H9 (cell line): ENCODE measurements around the gene TTN. TPM values are rescaled to one million over a fixed set of nuclear protein-coding genes. Genes with fewer than 3 reads are reported as not detected.

ENCODE experiments used
- DNase-seq: peaks from one replicate; pipeline ENCODE4 v3.0.0-alpha.2; 2017
- H2AFZ ChIP-seq: one replicate; pipeline ENCODE4 v1.6.1; 2013; ENCODE audit warnings: mild to moderate bottlenecking, low read length, control low read depth, moderate library complexity
- H2AK5ac ChIP-seq: 2 replicates; pipeline ENCODE4 v1.6.1; 2013; ENCODE audit warnings: low read length, control low read depth, mixed read lengths; ENCODE audit not compliant: insufficient read length
- H2BK120ac ChIP-seq: one replicate; pipeline ENCODE4 v1.6.1; 2013; ENCODE audit warnings: low read depth, mild to moderate bottlenecking, low read length, control low read depth, inconsistent platforms; ENCODE audit not compliant: poor library complexity, severe bottlenecking
- H2BK12ac ChIP-seq: 2 replicates; pipeline ENCODE4 v1.6.1; 2013; ENCODE audit warnings: low read length, control low read depth, mixed read lengths, low read depth; ENCODE audit not compliant: insufficient read length
- H2BK15ac ChIP-seq: 2 replicates; pipeline ENCODE4 v1.6.1; 2013; ENCODE audit warnings: low read depth, low read length, control low read depth
- H2BK20ac ChIP-seq: one replicate; pipeline ENCODE4 v1.6.1; 2013; ENCODE audit warnings: low read depth, mild to moderate bottlenecking, low read length, control low read depth, inconsistent platforms; ENCODE audit not compliant: poor library complexity, severe bottlenecking
- H2BK5ac ChIP-seq: 2 replicates; pipeline ENCODE4 v1.6.1; 2013; ENCODE audit warnings: low read length, control low read depth, mixed read lengths; ENCODE audit not compliant: insufficient read length
- H3K14ac ChIP-seq: 2 replicates; pipeline ENCODE4 v1.6.1; 2013; ENCODE audit warnings: low read length, control low read depth; ENCODE audit not compliant: insufficient read depth
- H3K18ac ChIP-seq: 2 replicates; pipeline ENCODE4 v1.6.1; 2013; ENCODE audit warnings: low read depth, mild to moderate bottlenecking, mixed read lengths, low read length, control low read depth; ENCODE audit not compliant: insufficient read length
- H3K23ac ChIP-seq: 2 replicates; pipeline ENCODE4 v1.6.1; 2013; ENCODE audit warnings: low read length, control low read depth, mixed read lengths, low read depth; ENCODE audit not compliant: insufficient read length
- H3K23me2 ChIP-seq: 2 replicates; pipeline ENCODE4 v1.6.1; 2013; ENCODE audit warnings: low read depth, mild to moderate bottlenecking, mixed read lengths, low read length, control low read depth; ENCODE audit not compliant: insufficient read length, poor library complexity, severe bottlenecking
- H3K27ac ChIP-seq: 2 replicates; pipeline ENCODE4 v1.5.1; 2013; ENCODE audit warnings: low read length, control low read depth, mixed read lengths, low read depth; ENCODE audit not compliant: insufficient read length
- H3K27me3 ChIP-seq: 2 replicates; pipeline ENCODE4 v1.6.1; 2013; ENCODE audit warnings: low read length, control low read depth, inconsistent platforms; ENCODE audit not compliant: insufficient read depth
- H3K4ac ChIP-seq: 2 replicates; pipeline ENCODE4 v1.6.1; 2013; ENCODE audit warnings: low read depth, mild to moderate bottlenecking, control low read depth, inconsistent platforms, low read length, moderate library complexity
- H3K4me1 ChIP-seq: 2 replicates; pipeline ENCODE4 v1.6.1; 2013; ENCODE audit warnings: low read length, control low read depth, inconsistent platforms; ENCODE audit not compliant: insufficient read depth
- H3K4me2 ChIP-seq: 2 replicates; pipeline ENCODE4 v1.6.1; 2013; ENCODE audit warnings: low read length, control low read depth, mixed read lengths; ENCODE audit not compliant: insufficient read length, insufficient read depth
- H3K56ac ChIP-seq: 2 replicates; pipeline ENCODE4 v1.6.1; 2013; ENCODE audit warnings: low read depth, mild to moderate bottlenecking, mixed read lengths, low read length, control low read depth; ENCODE audit not compliant: insufficient read length
- H3K79me1 ChIP-seq: 2 replicates; pipeline ENCODE4 v1.6.1; 2013; ENCODE audit warnings: low read depth, mild to moderate bottlenecking, moderate library complexity, low read length, control low read depth, inconsistent platforms; ENCODE audit not compliant: insufficient read depth, poor library complexity, severe bottlenecking
- H3K79me2 ChIP-seq: 2 replicates; pipeline ENCODE4 v1.6.1; 2013; ENCODE audit warnings: low read length, control low read depth, inconsistent platforms; ENCODE audit not compliant: insufficient read depth
- H3K9ac ChIP-seq: 2 replicates; pipeline ENCODE4 v1.6.1; 2013; ENCODE audit warnings: low read length, control low read depth, mixed read lengths; ENCODE audit not compliant: insufficient read length; ENCODE audit errors: extremely low read depth
- H3K9me3 ChIP-seq: one replicate; pipeline ENCODE4 v1.6.1; 2013; ENCODE audit warnings: low read depth, low read length, inconsistent platforms; ENCODE audit not compliant: control insufficient read depth
- H3T11ph ChIP-seq: one replicate; pipeline ENCODE4 v1.6.1; 2013; ENCODE audit warnings: mild to moderate bottlenecking, low read length, control low read depth, inconsistent platforms
- H4K20me1 ChIP-seq: one replicate; pipeline ENCODE4 v1.6.1; 2013; ENCODE audit not compliant: control insufficient read depth, insufficient read length, insufficient read depth
- H4K5ac ChIP-seq: 2 replicates; pipeline ENCODE4 v1.6.1; 2013; ENCODE audit warnings: low read depth, mild to moderate bottlenecking, mixed read lengths, low read length, control low read depth; ENCODE audit not compliant: insufficient read length
- H4K8ac ChIP-seq: replicated peaks from 2 replicates; pipeline ENCODE4 v1.6.1; 2013; ENCODE audit warnings: low read length, control low read depth, mixed read lengths, low read depth; ENCODE audit not compliant: insufficient read length
- H4K91ac ChIP-seq: 2 replicates; pipeline ENCODE4 v1.6.1; 2013; ENCODE audit warnings: low read depth, mild to moderate bottlenecking, moderate library complexity, mixed read lengths, low read length, control low read depth; ENCODE audit not compliant: insufficient read length
- H3K27ac Mint-ChIP-seq, 3 experiments: 2 replicates in 2 of 3; 3 replicates in 1 of 3; pipeline ENCODE4 v1.8.0; 2020 to 2021; ENCODE audit warnings: mixed read lengths in 3 of 3, mild to moderate bottlenecking in 1 of 3, moderate library complexity in 1 of 3
- H3K27me3 Mint-ChIP-seq: 2 replicates; pipeline ENCODE4 v1.8.0; 2021; ENCODE audit warnings: low read depth, mild to moderate bottlenecking, moderate library complexity, mixed read lengths
- H3K36me3 Mint-ChIP-seq, 3 experiments: 2 replicates in 2 of 3; 3 replicates in 1 of 3; pipeline ENCODE4 v1.8.0; 2020 to 2021; ENCODE audit warnings: low read depth in 3 of 3, mixed read lengths in 3 of 3; ENCODE audit not compliant: insufficient read depth in 1 of 3
- H3K4me1 Mint-ChIP-seq, 2 experiments: 2 replicates each; pipeline ENCODE4 v1.8.0; 2020; ENCODE audit warnings: mixed read lengths in 2 of 2
- H3K4me3 Mint-ChIP-seq, 2 experiments: 2 replicates in 1 of 2; 3 replicates in 1 of 2; pipeline ENCODE4 v1.8.0; 2020 to 2021; ENCODE audit warnings: mild to moderate bottlenecking in 2 of 2, mixed read lengths in 2 of 2, moderate library complexity in 1 of 2
- H3K9me3 Mint-ChIP-seq, 2 experiments: 2 replicates in 1 of 2; 3 replicates in 1 of 2; pipeline ENCODE4 v1.8.0; 2020; ENCODE audit warnings: mild to moderate bottlenecking in 2 of 2, mixed read lengths in 2 of 2, moderate library complexity in 1 of 2
- CTCF ChIP-seq: fragments of 200-600 bp; sonication (generic); conservative IDR thresholded peaks from 3 replicates; pipeline ENCODE4 v1.8.0; 2021; ENCODE audit warnings: antibody characterized with exemption, mild to moderate bottlenecking
- WGBS: extraction: QIAGEN DNeasy Blood & Tissue Kit; methylation state at CpG from one replicate; pipeline ENCODE4 v1.1.7; 2013; ENCODE audit warnings: missing lambda C conversion rate, low lambda C conversion rate, mixed read lengths; ENCODE audit not compliant: insufficient read length; ENCODE audit errors: extremely low coverage; 5-methylcytosine and 5-hydroxymethylcytosine counted together
- total RNA-seq: library from RNA; stranded (reverse); gene quantifications from 2 replicates; pipeline ENCODE4 v1.2.1, GENCODE V29; 2021

Gene TTN
- total RNA-seq, 1 experiment from 2014 or later, result 0.70 TPM

- Histone ChIP-seq H3K4me2 (peak overlapping the region; percentile 93), H3K9me3 (no peaks in the 10 kb centered on the region), H3K23me2 (peaks cover 8% of the 10 kb centered on the region), H4K5ac (no peak overlapping the region), H4K20me1 (no peaks in the 10 kb centered on the region), H2BK15ac (no peak overlapping the region), H3K4ac (no peak overlapping the region), H2BK20ac (no peak overlapping the region), H3K56ac (no peak overlapping the region), H3K27ac (no peak overlapping the region), H2AFZ (no peak overlapping the region), H3K79me2 (peaks cover 12% of the 10 kb centered on the region; the same call in 1 of the 2 replicates), H3K27me3 (no peaks in the 10 kb centered on the region; the same call in 1 of the 2 replicates), H3K23ac (no peak overlapping the region), H3K9ac (peak overlapping the region; percentile 87), H3K18ac (no peak overlapping the region), H2AK5ac (no peak overlapping the region), H3K14ac (no peak overlapping the region), H3T11ph (no peak overlapping the region), H4K8ac (no peak overlapping the region), H3K79me1 (no peaks in the 10 kb centered on the region), H4K91ac (no peak overlapping the region), H3K4me1 (no peaks in the 10 kb centered on the region), H2BK5ac (no peak overlapping the region), H2BK12ac (no peak overlapping the region), H2BK120ac (no peak overlapping the region)
- no peaks in the 10 kb centered on the region for H3K27me3 Mint-ChIP-seq
- peak overlapping the region; percentile 90 to 97 for H3K4me3 Mint-ChIP-seq
- peak overlapping the region; percentile 45 to 98 (median 96) for H3K27ac Mint-ChIP-seq
- no CpG with 5 or more reads among the region's 8 CpGs for whole genome bisulfite sequencing
- H3K9me3 Mint-ChIP-seq, result no peaks in the 10 kb centered on the region
- DNase-seq, result no peak
- H3K4me1 Mint-ChIP-seq, result peaks cover 4 to 12% of the 10 kb centered on the region in 2 experiments; a peak in 3 of 4 replicates
- peaks cover 0 to 6% (median 0%) of the 10 kb centered on the region in 3 experiments; a peak in 3 of 7 replicates for H3K36me3 Mint-ChIP-seq
- no peak for TF ChIP-seq CTCF
Measured at GRCh38 chr2:178523596-178524134, 283.6 kb downstream of the TTN start.
